Measurements from ENCODE around the gene SERPINC1. TPM values are rescaled to one million over a fixed set of nuclear protein-coding genes. Genes with fewer than 3 reads are reported as not detected.

Gene SERPINC1
- total and polyA plus RNA-seq, 2 experiments from 2014 or later: 85.4 to 125 TPM

DNA sequence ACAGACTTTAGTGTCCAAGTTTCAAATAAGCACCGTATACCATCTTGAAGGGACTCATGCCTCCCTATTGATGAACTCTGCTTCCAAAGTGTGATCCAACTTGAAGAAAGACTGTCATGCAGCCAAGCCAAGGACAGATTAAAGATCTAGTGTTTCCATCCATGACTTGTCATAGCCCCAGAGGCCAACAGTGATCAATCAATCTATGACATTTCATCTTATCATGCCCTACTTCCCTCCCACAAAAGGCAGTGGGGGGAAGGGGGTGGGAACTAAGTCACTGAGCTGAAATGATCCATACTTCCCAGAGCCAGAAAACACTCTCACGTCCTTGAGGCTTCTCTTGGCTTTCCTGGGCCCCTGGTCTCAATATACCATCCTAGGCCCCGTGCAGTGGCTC, 4.0 kb downstream of the SERPINC1 start:
- H3K27me3 ChIP-seq: no peaks in the 10 kb centered on the region
- no peaks in the 10 kb centered on the region for H3K9me2 ChIP-seq (replicated peaks; ENCODE audit: insufficient read depth)
- no peak overlapping the region for H2AFZ ChIP-seq
- TF ChIP-seq EZH2 (IDR thresholded peaks at IDR 0.05; ENCODE audit: borderline replicate concordance) (no peak), EZH2phosphoT487 (IDR thresholded peaks at IDR 0.05; ENCODE audit: low read depth, severe bottlenecking, unreplicated experiment) (no peak)
- TF ChIP-seq, protein P1, sequence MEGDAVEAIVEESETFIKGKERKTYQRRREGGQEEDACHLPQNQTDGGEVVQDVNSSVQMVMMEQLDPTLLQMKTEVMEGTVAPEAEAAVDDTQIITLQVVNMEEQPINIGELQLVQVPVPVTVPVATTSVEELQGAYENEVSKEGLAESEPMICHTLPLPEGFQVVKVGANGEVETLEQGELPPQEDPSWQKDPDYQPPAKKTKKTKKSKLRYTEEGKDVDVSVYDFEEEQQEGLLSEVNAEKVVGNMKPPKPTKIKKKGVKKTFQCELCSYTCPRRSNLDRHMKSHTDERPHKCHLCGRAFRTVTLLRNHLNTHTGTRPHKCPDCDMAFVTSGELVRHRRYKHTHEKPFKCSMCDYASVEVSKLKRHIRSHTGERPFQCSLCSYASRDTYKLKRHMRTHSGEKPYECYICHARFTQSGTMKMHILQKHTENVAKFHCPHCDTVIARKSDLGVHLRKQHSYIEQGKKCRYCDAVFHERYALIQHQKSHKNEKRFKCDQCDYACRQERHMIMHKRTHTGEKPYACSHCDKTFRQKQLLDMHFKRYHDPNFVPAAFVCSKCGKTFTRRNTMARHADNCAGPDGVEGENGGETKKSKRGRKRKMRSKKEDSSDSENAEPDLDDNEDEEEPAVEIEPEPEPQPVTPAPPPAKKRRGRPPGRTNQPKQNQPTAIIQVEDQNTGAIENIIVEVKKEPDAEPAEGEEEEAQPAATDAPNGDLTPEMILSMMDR (IDR thresholded peaks at IDR 0.05; ENCODE audit: poor library complexity): no peak
- H3K4me3 ChIP-seq: no peak overlapping the region
- DNase-seq (ENCODE audit: low spot score): no peak
- H4K20me1 ChIP-seq (ENCODE audit: insufficient read depth, poor library complexity, severe bottlenecking): no peaks in the 10 kb centered on the region
- H3K4me1 ChIP-seq (ENCODE audit: insufficient read depth): no peaks in the 10 kb centered on the region
- no peaks in the 10 kb centered on the region for H3K9me3 ChIP-seq (ENCODE audit: low read depth)
- H3K36me3 ChIP-seq (replicated peaks; ENCODE audit: insufficient read depth, low read depth): no peaks in the 10 kb centered on the region
- 94% methylated on average over 3 of the region's 3 CpGs for WGBS (ENCODE audit: low lambda C conversion rate, missing lambda C conversion rate)
- no peak overlapping the region for H3K27ac ChIP-seq
- no peak overlapping the region for H3K4me2 ChIP-seq
- H3K79me2 ChIP-seq: no peaks in the 10 kb centered on the region

DNA sequence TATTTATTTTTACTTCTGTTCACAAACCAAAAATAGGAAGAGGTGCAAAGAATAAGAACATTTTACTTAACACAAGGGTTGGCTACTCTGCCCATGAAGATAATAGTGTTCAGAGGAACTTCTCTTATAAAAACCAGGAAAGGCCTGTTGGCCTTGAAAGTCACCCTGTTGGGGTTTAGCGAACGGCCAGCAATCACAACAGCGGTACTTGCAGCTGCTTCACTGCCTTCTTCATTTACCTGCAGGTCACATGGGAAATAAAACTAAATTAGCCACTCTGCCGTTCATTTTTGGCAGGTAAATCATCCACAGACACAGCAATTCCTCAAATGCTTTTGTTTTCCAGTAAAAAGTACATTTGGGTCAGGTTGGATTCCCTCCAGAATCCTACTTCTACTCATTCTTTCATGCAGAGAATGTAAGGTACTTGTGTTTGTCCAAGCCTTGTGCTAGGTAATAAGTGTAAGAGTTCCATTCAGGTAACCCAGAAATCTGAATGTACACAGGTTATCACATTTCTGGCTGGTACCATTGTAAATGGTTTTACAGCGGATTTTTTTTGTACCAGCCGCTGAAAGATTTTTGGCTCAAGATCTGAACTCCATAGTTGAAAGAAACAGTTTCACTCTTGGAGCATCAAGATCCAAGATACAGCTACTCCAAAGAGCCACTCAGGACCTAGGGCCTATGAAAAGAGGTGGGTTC, 13.1 kb downstream of the SERPINC1 start:
- no peak overlapping the region for H3K27ac ChIP-seq
- no peak for TF ChIP-seq EZH2 (IDR thresholded peaks at IDR 0.05; ENCODE audit: borderline replicate concordance)
- TF ChIP-seq, protein P1 (IDR thresholded peaks at IDR 0.05; ENCODE audit: poor library complexity): no peak
- TF ChIP-seq EZH2phosphoT487 (IDR thresholded peaks at IDR 0.05; ENCODE audit: low read depth, severe bottlenecking, unreplicated experiment): no peak

DNA sequence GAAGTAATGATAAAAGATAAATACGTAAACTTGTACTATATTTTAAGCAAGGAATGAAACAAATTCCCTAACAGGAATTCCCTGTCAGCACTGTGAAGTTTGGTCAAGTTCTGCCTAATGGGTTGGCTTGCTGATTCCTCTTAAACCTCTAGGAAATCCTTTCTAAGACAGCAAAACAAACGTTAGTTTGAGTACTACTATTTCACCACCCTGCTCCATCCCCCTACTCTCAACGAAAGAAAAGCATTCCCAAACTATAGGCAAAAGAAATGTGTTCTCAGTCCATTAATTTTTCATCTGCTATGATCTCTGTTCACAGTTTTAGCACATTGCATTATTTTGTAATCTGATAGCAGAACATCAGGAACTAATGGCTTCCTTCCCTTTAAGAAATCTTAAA, 16.1 kb downstream of the SERPINC1 start:
- no peak for DNase-seq (ENCODE audit: low spot score)

More for the DNA sequence above, 13.1 kb downstream of the SERPINC1 start:
- H3K9me3 ChIP-seq (ENCODE audit: low read depth): no peaks in the 10 kb centered on the region
- H3K9me2 ChIP-seq (replicated peaks; ENCODE audit: insufficient read depth): no peaks in the 10 kb centered on the region
- H3K79me2 ChIP-seq: no peaks in the 10 kb centered on the region
- no peaks in the 10 kb centered on the region for H4K20me1 ChIP-seq (ENCODE audit: insufficient read depth, poor library complexity, severe bottlenecking)
- H3K36me3 ChIP-seq (replicated peaks; ENCODE audit: insufficient read depth, low read depth): no peaks in the 10 kb centered on the region
- H3K4me1 ChIP-seq (ENCODE audit: insufficient read depth): no peaks in the 10 kb centered on the region
- no peak overlapping the region for H2AFZ ChIP-seq
- 79% methylated on average over 6 of the region's 6 CpGs for WGBS (ENCODE audit: low lambda C conversion rate, missing lambda C conversion rate)
- H3K4me3 ChIP-seq: no peak overlapping the region
- no peak for DNase-seq (ENCODE audit: low spot score)
- no peaks in the 10 kb centered on the region for H3K27me3 ChIP-seq
- no peak overlapping the region for H3K4me2 ChIP-seq

More for the DNA sequence above, 16.1 kb downstream of the SERPINC1 start:
- no peaks in the 10 kb centered on the region for H3K27me3 ChIP-seq
- TF ChIP-seq, protein P1 (IDR thresholded peaks at IDR 0.05; ENCODE audit: poor library complexity): no peak
- TF ChIP-seq EZH2 (IDR thresholded peaks at IDR 0.05; ENCODE audit: borderline replicate concordance) (no peak), EZH2phosphoT487 (IDR thresholded peaks at IDR 0.05; ENCODE audit: low read depth, severe bottlenecking, unreplicated experiment) (no peak)
- H3K79me2 ChIP-seq: no peaks in the 10 kb centered on the region
- H3K9me2 ChIP-seq (replicated peaks; ENCODE audit: insufficient read depth): no peaks in the 10 kb centered on the region
- H3K4me1 ChIP-seq (ENCODE audit: insufficient read depth): no peaks in the 10 kb centered on the region
- no peaks in the 10 kb centered on the region for H3K9me3 ChIP-seq (ENCODE audit: low read depth)
- H3K27ac ChIP-seq: no peak overlapping the region
- no peak overlapping the region for H3K4me3 ChIP-seq
- WGBS (ENCODE audit: low lambda C conversion rate, missing lambda C conversion rate): 44% methylated on average over 3 of the region's 3 CpGs
- H4K20me1 ChIP-seq (ENCODE audit: insufficient read depth, poor library complexity, severe bottlenecking): no peaks in the 10 kb centered on the region
- H2AFZ ChIP-seq: no peak overlapping the region
- no peak overlapping the region for H3K4me2 ChIP-seq
- no peaks in the 10 kb centered on the region for H3K36me3 ChIP-seq (replicated peaks; ENCODE audit: insufficient read depth, low read depth)
